Measurements from ENCODE around the gene FAM3D.
"Not testable (repeated sequence)": the region's sequence is repeated elsewhere in the genome, so short reads cannot be mapped to it uniquely, and the experiment has no call there.

The FAM3D gene

DNA sequence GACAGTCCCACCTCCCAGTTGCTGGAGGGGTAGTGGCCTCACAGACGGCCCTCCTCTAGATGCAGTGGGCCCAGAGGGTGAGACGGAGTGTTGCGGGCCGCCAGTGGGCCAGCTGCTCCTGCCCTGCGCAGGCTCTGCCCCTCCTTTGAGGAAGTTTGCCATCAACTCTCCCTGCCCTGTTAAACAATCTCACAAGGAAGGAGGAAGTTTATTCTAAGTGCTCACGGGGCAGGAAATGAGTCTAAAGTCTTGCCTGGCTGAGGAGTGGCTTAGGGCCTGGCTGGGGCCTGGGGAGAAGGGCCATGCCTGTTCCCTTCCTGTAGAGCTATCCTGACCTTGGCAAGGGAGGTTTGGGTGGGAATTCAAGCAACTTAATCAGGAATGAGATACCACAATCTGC is at the start of gene FAM3D:
Gene FAM3D, minus strand, starts transcription at position 92 of the 400 bp plus-strand sequence. CDS start 11,211 bp downstream, outside the sequence.
- Mint-ChIP-seq H3K4me1 (ENCODE audit: low read depth) (no peaks in the 10 kb centered on the region), H3K27me3 (peaks cover 4% of the 10 kb centered on the region), H3K4me3 (no peak within 1 kb of the TSS), H3K27ac (no peak within 1 kb of the TSS), H3K36me3 (ENCODE audit: low read depth) (no peaks in the 10 kb centered on the region), H3K9me3 (no peaks in the 10 kb centered on the region)

- no peak overlapping the region for H3K27ac Mint-ChIP-seq
- no peaks in the 10 kb centered on the region for H3K36me3 Mint-ChIP-seq (ENCODE audit: low read depth)
- H3K4me3 Mint-ChIP-seq, result no peak overlapping the region
- H3K9me3 Mint-ChIP-seq, result no peaks in the 10 kb centered on the region
- no peaks in the 10 kb centered on the region for H3K27me3 Mint-ChIP-seq
- H3K4me1 Mint-ChIP-seq (ENCODE audit: low read depth), result no peaks in the 10 kb centered on the region
Measured at GRCh38 chr3:58713715-58714401, 47.3 kb upstream of the FAM3D start.

GRCh38 chr3:58711871-58712270 is 45.3 kb upstream of the FAM3D start:
- Mint-ChIP-seq H3K4me3 (no peak overlapping the region), H3K36me3 (ENCODE audit: low read depth) (no peaks in the 10 kb centered on the region), H3K27me3 (no peaks in the 10 kb centered on the region), H3K4me1 (ENCODE audit: low read depth) (no peaks in the 10 kb centered on the region), H3K27ac (no peak overlapping the region), H3K9me3 (no peaks in the 10 kb centered on the region)

GRCh38 chr3:58708983-58709382 is 42.4 kb upstream of the FAM3D start:
- not testable (repeated sequence) for H3K9me3 Mint-ChIP-seq; H3K27me3 Mint-ChIP-seq; H3K27ac Mint-ChIP-seq; H3K4me3 Mint-ChIP-seq; H3K4me1 Mint-ChIP-seq (ENCODE audit: low read depth); H3K36me3 Mint-ChIP-seq (ENCODE audit: low read depth)

- Mint-ChIP-seq H3K9me3 (no peaks in the 10 kb centered on the region), H3K27me3 (no peaks in the 10 kb centered on the region), H3K4me3 (no peak overlapping the region), H3K36me3 (ENCODE audit: low read depth) (no peaks in the 10 kb centered on the region), H3K4me1 (ENCODE audit: low read depth) (no peaks in the 10 kb centered on the region), H3K27ac (no peak overlapping the region)
Measured at GRCh38 chr3:58708116-58708791, 41.7 kb upstream of the FAM3D start.

GRCh38 chr3:58707390-58707930 is 40.9 kb upstream of the FAM3D start:
- Mint-ChIP-seq H3K36me3 (ENCODE audit: low read depth) (no peaks in the 10 kb centered on the region), H3K4me1 (ENCODE audit: low read depth) (no peaks in the 10 kb centered on the region), H3K9me3 (no peaks in the 10 kb centered on the region), H3K4me3 (no peak overlapping the region), H3K27ac (no peak overlapping the region), H3K27me3 (no peaks in the 10 kb centered on the region)

GRCh38 chr3:58706395-58707167 is 40.0 kb upstream of the FAM3D start:
- no peaks in the 10 kb centered on the region for H3K4me1 Mint-ChIP-seq (ENCODE audit: low read depth)
- no peaks in the 10 kb centered on the region for H3K27me3 Mint-ChIP-seq
- H3K27ac Mint-ChIP-seq, result no peak overlapping the region
- no peak overlapping the region for H3K4me3 Mint-ChIP-seq
- H3K36me3 Mint-ChIP-seq (ENCODE audit: low read depth), result no peaks in the 10 kb centered on the region
- no peaks in the 10 kb centered on the region for H3K9me3 Mint-ChIP-seq

DNA sequence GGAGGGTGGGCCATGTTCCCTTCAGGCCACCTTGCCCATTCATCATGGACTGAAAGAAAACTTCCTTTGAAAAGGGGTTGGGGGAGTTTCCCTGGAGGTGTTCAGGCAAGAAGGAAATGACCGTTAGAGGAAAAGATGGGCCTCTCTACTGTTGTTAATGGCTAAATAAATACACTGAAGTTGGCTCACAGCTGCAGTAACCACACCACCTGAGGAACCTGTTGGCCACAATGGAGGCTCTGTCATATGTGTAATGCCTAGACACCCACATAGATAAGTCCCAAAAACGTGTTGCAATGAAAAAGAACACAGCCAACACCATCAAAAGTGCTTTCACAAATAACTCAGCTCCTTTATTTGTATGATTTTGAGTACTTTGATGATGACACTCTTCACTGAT is 38.2 kb upstream of the FAM3D start:
- Mint-ChIP-seq H3K9me3 (no peaks in the 10 kb centered on the region), H3K4me1 (ENCODE audit: low read depth) (no peaks in the 10 kb centered on the region), H3K27me3 (peaks cover 4% of the 10 kb centered on the region), H3K36me3 (ENCODE audit: low read depth) (no peaks in the 10 kb centered on the region), H3K4me3 (no peak overlapping the region), H3K27ac (no peak overlapping the region)

DNA sequence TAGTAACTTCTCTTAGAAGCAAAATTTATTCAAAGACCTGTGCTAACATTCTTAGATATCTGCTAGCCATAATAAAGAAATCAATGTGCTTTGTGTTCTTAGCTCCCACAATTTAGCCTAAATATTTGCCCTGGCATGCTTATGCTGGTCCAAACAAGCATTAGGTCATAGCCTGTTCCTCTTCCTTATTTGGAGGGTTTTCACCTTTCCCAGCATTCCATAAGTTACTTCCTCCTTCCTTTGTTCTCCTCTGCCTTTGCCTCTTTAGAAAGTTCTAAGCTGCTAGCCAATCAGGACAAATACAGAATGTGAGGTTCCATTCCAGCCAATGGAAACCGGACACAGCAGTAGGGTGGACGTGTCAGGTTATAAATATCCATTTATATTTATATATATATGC is 37.7 kb upstream of the FAM3D start:
- not testable (repeated sequence) for H3K27ac Mint-ChIP-seq; H3K4me1 Mint-ChIP-seq (ENCODE audit: low read depth)

GRCh38 chr3:58698246-58698645 is 31.7 kb upstream of the FAM3D start:
- Mint-ChIP-seq H3K4me3 (no peak overlapping the region), H3K36me3 (ENCODE audit: low read depth) (no peaks in the 10 kb centered on the region), H3K4me1 (ENCODE audit: low read depth) (no peaks in the 10 kb centered on the region), H3K27ac (no peak overlapping the region), H3K9me3 (no peaks in the 10 kb centered on the region), H3K27me3 (peaks cover 7% of the 10 kb centered on the region)

More for the DNA sequence above, 37.7 kb upstream of the FAM3D start:
- not testable (repeated sequence) for H3K36me3 Mint-ChIP-seq (ENCODE audit: low read depth); H3K27me3 Mint-ChIP-seq; H3K4me3 Mint-ChIP-seq; H3K9me3 Mint-ChIP-seq

DNA sequence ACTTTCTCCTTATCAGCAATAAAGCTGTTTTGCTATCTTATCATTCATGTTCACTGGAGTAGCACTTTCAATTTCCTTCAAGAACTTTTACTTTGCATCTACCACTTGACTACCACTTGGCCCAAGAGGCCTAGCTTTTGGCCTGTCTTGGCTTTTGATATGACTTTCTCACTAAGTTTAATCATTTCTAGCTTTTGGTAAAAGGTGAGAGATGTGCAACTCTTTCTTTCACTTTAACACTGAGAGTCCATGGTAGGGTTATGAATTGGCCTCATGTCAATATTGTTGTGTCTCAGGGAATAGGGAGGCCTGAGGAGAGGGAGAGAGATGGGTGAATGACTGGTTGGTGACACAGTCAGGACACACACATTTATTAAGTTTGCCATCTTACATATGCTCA is 31.0 kb upstream of the FAM3D start:
- Mint-ChIP-seq H3K27me3 (peaks cover 7% of the 10 kb centered on the region), H3K4me1 (ENCODE audit: low read depth) (no peaks in the 10 kb centered on the region), H3K27ac (no peak overlapping the region), H3K36me3 (ENCODE audit: low read depth) (no peaks in the 10 kb centered on the region), H3K9me3 (no peaks in the 10 kb centered on the region), H3K4me3 (no peak overlapping the region)

DNA sequence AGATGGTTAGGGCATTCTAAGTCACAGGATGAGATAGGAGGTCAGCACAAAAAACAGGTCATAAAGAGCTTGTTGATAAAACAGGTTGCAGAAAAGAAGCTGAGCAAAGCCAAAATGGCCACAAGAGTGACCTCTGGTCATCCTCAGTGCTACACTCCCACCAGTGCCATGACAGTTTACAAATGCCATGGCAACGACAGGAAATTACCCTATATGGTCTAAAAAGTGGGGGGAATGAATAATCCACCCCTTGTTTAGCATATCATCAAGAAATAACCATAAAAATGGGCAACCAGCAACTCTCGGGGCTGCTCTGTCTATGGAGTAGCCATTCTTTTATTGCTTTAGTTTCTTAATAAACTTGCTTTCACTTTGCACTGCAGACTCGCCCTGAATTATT is 30.2 kb upstream of the FAM3D start:
- not testable (repeated sequence) for H3K4me3 Mint-ChIP-seq; H3K27me3 Mint-ChIP-seq; H3K4me1 Mint-ChIP-seq (ENCODE audit: low read depth); H3K36me3 Mint-ChIP-seq (ENCODE audit: low read depth); H3K27ac Mint-ChIP-seq; H3K9me3 Mint-ChIP-seq

GRCh38 chr3:58696093-58696492 is 29.5 kb upstream of the FAM3D start:
- H3K36me3 Mint-ChIP-seq (ENCODE audit: low read depth), result no peaks in the 10 kb centered on the region
- peaks cover 7% of the 10 kb centered on the region for H3K27me3 Mint-ChIP-seq
- H3K9me3 Mint-ChIP-seq, result peaks cover 6% of the 10 kb centered on the region
- H3K4me1 Mint-ChIP-seq (ENCODE audit: low read depth), result no peaks in the 10 kb centered on the region
- H3K4me3 Mint-ChIP-seq, result no peak overlapping the region
- no peak overlapping the region for H3K27ac Mint-ChIP-seq

DNA sequence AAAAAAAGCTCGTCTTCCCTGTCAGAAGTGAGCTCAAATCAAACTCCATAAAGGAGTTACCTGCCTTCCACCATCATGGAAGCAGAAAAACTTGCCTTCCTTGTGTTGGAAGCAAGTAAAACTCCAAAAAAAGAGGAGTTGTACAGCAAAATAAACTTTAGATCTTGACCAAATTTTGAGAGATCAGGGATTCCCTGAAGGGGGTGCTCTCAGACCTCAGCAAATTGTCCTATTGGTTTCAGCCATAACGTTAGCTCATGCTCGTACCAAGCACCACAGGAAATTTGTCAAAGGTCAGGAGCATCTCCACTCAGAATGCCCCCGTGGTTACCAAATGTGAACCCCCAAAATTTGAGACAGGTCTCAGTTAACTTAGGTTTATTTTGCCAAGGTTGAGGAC is 28.7 kb upstream of the FAM3D start:
- H3K27ac Mint-ChIP-seq; H3K4me1 Mint-ChIP-seq (ENCODE audit: low read depth); H3K27me3 Mint-ChIP-seq; H3K9me3 Mint-ChIP-seq; H3K4me3 Mint-ChIP-seq; H3K36me3 Mint-ChIP-seq (ENCODE audit: low read depth): not testable (repeated sequence)

Data from stimulated activated naive CD8-positive, alpha-beta T cell treated with anti-CD3 and anti-CD28 coated beads, Interleukin-15, Interleukin-2, amounts not matched to agents 100 ng/mL and 50 ng/mL, for 24 hours (primary cell).